GM18511 (cell line): Measurements from ENCODE around the gene B4GALT1.

Experiments
- ATAC-seq: cut with Tn5 transposase; IDR thresholded peaks from one replicate; pipeline ENCODE4 v1.9.1; 2021; ENCODE audit warnings: mild to moderate bottlenecking, moderate library complexity; ENCODE audit not compliant: unreplicated experiment

Gene B4GALT1

DNA sequence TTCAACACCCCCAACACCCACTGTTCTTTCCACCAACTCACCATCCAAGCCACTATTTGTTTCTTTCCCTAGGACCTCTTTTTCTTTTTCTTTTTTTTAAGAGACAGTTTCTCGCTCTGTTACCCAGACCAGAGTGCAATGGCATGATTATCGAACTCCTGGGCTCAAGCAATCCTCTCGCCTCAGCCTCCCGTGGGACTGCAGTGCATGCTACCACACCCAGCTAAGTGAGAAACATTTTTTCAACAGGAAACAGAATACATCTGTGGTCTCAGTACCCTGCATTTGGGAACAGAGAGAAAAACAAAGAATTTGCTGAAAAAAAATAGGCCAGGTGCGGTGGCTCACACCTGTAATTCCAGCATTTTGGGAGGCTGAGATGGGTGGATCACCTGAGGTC lies 24.6 kb downstream of the B4GALT1 start:
- peak; percentile 40 for ATAC-seq

DNA sequence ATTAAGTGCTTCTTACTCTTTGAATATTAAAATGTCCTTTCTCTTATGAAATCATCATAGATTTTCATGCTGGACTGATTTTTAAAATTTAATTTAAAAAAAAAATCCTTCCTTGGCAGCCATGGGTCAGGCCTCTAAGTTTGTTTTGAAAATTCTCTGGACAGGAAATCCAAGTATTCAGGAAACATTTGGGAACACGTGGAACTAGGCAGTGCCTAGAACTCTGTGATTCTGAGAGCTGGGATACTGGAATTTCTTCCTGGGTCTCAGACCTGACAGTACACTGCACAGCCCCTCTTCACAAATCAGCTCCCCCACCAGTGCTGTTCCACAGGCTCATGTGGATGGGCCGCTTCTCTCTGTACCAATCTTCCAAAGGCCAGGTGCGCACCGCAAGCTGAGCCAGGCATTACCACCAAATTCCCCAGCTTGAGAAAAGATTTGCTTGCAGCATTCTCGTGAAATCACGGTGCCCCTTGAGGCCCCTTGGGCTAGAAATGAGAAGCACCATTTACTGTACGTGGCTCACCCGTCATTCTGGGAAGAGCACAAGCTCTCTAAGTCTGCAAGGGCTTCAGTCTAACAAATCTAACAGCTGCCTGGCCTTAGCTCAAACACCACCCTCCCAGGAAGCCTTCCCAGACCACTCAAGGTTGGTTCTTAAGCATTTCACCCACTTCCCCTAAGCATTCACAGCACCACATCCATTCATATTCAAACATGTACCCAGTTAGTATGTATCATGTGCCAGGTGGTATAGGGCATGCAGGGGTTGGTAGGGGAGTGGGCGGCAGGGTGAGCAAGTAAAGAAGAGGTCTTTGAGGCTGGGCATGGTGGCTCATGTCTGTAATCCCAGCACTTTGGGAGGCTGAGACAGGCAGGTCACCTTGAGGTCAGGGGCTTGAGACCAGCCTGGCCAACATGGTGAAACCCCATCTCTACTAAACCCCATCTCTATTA lies 26.5 kb downstream of the B4GALT1 start:
- ATAC-seq, result no peak

DNA sequence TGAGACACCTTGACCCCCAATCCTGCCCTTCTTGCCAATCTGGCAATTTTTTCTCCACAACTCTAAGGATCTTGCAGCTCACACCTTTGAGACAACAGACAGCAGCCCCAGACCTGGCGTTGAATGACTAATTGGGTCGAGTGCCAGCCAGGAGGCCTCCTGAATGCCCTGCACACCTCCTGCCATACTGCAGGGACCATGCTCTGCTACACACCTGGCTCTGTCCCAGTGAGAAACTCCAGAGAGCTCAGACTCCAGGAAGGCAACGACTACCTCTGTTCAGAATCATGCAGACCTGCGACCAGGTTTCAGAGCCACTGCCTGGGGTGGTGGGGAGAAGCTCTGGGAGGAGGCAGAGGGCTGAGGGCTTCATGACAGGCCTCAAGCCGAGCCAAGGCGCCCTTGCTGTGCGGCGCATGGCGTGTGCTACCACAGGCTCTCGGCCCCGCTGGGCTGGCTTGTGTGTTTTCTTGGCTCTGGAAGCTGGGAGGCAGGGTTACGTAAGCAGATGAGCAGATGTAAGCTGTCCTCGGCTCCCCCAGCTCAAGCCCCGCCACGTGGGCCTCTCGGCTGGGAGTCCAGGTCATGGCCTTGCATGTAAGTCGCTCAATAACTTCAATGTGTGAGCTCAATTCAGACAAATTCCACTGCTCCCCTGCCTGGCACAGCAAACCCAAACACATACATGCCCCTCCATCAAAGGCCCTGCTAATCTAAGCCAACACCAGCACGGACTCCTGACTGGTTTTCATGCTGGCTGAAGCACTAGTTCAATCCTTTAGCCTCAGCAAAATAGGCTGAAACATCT lies 27.5 kb downstream of the B4GALT1 start:
- ATAC-seq, result no peak

DNA sequence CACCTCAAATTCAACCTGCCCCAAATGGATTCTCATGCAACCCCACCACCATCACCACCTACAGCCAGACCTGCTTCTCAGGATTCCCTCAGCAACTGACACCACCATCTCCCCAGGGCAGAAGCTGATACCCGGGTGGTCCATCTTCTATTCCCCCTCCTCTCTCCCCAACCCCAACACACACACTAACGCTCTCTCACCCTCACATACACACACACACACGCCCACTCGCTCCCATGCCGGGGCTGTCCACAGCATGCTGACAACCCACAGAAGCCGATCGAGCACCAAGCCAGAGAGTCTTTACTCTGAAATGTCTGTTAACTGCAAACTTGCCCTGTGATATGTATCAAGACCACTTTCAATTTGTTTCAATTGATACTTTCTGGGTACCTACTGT lies 28.4 kb downstream of the B4GALT1 start:
- no peak for ATAC-seq

DNA sequence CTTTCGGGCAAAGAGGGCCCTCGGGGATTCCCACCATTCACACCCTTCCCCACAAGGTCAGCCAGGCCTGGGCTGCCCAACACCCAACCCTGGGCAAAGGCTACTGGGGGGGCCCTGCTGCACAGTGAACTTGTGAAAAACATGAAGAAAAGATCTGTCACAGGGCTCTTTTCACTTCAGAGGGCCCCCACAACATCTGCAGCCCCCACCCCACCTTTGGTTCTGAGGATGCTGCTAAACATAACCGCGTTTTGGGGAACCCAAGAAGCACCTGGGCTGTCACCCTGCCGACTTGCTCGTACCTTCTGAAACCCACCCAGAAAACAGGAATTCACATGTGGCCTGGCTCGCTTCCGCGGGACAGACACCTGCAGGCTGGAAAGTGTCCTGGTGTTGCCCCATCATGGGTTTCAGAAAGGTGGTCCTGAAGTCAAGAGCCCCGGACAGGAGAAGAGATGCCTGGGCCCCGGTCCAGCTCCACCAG lies 29.3 kb downstream of the B4GALT1 start:
- ATAC-seq, result peak; percentile 23

DNA sequence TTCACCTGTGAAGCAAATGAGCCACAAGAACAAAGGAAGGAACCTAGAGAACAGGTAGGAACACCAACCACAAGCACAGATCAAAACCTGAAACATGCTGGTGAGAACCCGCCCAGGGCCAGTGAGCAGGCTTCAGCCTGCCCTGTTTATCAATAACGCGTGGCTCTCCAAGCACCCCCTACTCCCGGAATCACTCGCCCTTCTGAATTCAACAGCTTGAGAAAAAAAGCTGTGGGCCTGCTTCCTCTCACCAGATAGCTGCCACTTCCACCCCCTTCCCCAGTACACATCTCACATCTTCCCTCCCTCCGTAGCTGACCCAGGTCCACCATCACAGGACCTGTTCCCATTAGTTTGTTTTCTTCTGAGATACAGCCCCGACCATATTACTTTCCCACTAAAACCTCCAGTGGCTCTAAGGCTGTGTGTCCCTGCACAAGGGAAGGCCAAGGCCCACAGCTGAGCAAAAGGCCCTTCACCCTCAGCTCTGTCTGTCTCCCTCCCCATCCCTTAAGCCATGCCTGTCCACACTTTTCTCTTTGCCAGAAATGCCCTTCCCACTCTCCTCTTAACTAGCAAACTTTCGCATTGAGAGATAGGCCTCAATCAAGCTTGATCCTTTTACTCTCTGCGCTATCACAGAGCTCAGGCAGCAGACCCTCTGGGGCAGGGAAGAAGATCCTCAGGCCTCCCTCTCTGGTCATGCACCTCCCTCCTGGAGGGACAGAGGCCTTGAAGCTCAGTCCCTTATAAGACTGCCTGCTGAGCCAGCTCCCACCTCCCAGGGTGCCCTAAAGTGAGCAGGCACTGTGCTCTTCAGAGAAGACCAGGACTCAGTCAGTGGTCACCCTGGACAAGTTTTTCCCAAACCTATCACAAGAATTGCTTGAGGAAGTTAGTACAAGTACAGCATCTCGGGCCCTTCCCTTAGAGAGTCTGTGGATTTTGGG lies 30.1 kb downstream of the B4GALT1 start:
- peak; percentile 39 for ATAC-seq

DNA sequence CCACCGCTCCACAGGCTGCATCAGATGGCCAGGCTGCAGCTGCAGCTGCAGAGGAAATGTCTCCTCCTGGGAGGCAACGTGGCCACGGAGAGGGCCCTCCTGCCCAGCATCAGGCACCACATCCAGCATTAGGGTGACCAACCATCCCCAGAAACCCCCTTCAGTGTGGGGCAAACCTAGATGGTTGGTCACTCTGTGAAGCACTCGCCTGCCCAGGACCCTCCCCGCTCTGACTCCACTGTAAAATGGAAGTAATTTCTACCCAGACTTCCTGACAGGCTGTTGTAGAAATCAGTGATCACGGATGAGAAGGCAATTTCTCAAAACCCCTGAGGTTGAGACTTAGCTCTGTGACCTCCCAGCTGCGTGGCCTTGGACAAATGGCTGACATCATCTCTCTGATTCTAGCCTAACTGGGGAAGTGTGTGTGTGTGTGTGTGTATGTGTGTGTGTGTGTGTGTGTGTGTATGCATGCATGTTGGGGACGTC lies 31.6 kb downstream of the B4GALT1 start:
- no peak for ATAC-seq

DNA sequence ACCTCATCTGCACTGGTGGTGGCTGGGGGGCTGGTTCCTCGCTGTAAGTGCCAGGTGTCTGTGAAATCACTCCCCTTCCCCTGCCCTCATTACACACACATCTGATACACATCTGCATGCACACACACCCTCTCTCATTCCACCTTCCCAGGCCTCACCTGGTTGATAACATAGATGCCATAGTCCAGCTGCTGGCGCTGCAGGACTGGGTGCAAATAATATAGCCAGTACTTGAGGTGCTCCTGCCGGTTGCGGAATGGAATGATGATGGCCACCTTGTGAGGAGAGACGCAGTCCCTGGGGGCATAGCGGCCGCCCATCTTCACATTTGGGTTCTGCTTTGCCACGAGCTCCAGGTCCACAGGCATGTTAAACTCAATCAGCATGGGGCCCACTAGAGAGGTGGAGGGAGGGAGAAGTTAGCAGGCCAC lies 32.1 kb downstream of the B4GALT1 start:
- no peak for ATAC-seq

DNA sequence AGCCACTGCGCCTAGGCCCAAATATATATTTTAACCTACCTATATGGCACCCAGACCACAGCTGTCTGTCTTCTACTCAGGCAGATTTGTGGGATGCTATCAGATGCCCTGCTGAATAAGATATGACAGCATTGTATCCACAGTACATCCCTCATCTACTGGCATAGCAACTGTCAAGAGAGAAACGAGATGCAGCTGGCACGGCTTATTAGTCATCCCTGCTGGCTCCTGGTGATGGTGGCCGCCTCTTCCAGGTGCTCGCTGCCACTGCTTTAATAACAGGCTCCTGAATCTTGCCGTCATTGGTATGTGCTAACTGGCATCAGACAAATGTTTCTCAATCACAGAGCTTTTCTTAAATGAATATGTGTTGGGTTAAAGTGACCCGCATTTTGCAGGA lies 34.0 kb downstream of the B4GALT1 start:
- ATAC-seq, result no peak

DNA sequence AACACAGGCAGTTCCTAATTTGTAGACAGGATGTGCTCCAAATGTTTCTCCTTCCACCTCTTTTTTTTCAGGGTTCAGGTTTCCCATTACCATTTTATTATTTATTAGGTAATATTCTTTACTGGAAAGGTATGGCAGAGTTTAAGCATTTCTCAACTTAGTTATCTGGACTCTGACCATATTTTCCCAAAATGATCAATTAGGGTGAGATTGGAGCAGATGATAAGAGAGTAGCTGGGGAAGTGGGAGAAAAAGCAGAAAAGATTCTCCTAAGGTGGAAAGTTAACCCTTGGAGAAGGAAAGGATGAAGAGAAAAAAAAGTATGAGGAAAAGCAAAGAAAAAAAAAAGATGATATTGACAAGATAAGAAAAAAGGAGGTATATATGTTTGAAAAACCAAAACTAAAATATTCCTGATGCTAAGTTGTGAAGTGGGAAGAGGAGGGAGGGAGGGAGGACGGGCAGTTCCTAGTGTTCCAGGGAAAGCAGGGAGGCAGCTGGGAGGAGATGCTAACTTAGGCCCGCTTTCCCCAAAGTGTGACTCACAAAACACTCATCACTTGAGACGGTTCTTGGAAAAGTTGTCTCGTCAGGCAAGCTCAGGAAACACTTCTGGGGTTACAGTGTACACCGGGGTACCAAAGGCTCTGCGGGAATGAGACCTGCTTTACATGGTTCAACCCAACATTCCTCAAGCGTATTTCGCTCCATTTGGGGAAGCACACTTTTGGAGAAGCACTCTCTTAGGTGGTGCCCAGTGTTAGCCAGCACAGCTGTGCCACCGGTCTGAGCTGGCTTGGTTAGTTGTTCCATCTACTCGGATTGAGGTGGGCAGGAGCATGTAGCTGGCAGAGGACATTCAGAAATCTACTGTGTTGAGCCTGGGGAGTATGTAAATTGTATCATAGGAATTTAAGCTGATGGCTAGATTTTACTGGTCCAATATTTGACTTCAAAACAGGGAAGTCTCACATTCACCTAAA lies 35.1 kb downstream of the B4GALT1 start:
- no peak for ATAC-seq

DNA sequence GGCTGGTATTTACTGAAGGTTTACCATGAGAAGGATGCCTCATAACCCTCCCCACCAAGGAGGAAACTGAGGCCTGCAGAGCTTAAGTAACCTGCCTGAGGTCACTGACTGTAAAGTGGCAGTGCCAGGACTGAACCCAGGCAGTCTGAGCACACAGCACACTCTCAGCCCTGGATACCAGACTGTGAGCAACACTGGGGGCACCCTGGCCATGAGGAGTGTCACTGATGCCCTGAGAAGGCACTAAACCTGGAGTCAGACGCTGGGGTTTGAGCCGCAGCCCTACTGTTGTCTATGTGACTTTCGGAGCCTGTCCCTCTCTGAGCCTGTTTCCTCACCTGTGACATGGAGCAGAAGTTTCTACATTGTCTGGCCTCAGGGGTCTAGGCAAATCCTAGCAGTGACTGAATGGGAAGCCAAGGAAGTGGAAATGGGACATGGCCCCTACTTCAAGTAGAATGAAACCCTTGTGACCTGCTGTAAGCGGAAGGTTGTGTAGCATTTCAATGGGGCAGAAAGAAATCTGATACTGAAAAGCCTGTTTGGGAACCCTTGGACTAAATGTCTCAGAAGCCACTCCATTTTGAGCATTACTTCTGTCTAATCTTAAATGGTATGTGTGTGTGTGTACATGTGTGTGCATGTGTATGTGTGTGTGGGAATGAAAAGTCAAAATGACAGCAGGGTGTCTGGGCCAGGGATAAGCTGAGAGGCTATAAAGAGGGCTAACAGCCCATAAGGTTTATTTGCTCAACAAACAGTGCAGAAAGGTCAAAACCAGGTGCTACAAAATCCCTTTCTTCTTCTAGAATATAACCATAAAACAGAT lies 36.0 kb downstream of the B4GALT1 start:
- ATAC-seq, result no peak

DNA sequence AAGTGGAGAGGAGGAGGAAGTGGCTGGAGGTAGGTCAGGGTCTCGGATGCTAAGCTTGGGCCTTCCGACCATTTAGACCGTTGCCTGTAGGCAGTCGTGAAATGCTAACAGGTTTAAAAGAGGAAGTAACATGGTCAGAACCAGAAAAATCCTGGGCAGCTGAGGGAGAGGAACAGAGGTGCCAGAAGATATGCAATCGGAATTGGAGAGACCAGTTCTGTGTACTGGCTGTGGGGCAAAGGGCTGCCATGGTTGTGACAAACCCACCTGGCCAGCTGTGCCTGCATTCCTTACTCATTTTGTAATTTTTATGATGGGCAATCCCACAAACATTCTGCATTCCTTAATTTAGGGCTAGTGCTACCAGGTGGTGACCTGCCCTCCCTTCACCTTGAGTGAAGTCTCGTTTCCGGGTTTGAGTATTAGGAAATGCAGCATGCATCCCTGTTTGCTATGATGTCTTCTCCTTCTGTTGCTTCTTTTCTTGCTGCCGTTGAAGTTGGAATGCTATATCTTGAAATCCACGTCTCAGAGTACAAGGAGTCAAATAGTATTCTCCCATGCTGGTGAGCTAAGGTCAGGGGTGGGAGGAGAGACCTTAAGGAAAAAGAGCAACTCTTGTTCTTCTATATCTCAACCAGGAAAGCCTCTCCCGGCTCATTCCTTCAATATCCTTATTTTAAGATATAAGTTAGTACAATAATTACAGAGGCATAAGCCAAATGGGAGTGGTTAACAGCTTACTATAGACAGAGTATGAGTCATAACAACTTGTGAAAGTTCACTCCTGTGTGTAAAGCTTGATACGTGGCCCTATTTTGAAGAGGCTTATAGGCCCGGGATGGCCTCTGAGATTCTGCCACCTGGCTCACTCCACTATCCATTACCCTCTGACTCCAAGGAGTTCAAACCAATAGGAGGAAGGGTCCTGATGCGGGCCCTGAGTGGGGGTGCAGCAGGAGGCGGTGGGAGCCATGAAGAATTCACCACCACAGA lies 37.0 kb downstream of the B4GALT1 start:
- peak; percentile 73 for ATAC-seq

DNA sequence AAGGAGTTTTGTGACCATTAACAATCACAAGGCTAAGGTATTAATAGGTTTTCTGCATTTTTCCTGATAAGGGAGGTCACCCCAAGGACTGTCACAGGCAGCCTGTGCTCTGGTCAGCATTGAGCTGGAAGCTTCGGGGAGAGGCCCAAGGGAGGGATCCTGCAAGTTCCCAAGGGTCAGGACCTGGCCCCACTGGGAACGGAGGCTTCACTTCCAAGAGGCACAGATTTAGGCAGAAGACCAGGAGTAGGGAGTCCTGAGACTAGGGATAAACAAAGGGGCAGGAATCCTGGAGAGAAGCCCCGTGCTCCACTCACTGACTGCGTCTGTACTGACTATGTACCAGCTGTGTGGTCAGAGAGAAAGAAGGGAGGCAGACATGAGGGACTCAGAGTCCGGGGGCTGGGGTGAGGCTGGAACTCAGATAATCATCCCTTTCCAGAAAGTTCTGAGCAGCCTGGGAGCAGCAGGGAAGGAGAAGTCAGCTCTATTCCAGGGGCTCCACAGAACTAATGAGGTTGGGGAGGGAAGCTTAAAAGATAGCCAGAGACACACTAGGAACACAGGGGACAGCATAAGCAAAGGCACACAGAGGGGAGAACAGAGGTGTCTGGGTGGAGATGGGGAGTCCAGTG lies 37.8 kb downstream of the B4GALT1 start:
- no peak for ATAC-seq

DNA sequence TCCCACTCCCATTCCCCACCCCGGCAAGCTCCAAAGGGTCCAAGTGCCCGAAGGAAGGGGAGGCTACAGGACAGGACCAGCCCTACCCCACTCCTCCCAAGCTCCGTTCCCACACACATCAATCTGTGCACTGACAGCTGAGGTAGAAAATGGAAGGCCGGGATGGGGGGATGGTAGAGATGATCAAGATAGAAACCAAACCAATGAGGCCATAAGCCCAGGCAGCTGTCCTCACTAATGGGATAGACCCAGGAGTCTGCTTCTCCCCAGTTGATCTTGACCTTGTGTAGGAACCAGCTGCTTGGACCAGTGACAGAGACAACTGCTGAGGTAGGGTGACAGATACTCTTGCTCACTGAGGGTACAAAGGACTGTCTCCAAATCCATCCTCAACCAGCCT lies 38.6 kb downstream of the B4GALT1 start:
- no peak for ATAC-seq

DNA sequence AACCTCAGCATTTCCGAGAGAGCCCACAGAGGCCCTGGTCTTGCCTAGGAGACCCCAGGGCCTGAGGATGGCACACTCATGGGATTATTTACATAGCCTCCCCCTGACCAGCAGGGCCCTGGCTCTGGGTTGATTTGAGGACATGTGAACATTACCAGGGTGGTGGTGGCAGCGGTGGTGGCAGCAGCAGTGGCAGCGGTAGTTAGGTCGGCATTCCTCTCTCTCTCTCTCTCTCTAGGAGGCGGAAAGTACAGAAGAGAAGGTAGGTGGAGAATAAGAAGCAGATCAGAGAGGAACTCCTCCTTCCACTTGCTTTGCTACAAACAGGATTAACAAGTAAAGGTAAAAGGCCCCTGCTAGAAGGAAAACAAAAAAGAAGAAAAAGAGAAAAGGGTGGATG lies 39.3 kb downstream of the B4GALT1 start:
- no peak for ATAC-seq
